ENCODE measurements around the gene CCDC88C.

DNA sequence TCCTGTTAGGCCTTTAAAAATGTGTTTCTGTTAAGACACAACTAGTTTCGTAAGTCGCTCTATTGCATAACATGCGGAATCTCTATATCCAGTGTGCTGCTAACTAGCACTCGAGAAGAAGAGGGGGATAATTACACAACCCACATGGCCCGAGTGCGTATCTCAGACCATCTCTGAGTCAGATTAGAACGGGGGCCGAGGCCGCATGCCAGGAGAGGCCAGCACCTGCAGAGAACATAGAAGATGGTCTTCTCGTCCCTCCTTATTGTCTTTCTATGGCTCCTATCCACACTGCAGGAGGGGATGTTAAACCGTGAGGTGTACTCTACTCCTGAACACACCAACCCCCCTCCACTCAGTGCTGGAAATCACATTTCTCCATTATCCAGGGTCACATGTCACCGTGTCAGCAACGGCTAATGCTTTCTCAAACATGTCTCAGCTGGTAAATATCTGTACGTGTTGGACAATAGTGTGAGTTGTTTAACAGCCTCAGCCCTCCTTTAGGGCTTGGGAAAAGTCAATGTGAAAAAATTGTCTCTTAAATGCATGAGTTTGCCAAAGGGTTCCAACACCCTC lies 56.3 kb downstream of the CCDC88C start:
- TF ChIP-seq POLR2A (IDR thresholded peaks at IDR 0.05): no peak
- TF ChIP-seq, protein P1, sequence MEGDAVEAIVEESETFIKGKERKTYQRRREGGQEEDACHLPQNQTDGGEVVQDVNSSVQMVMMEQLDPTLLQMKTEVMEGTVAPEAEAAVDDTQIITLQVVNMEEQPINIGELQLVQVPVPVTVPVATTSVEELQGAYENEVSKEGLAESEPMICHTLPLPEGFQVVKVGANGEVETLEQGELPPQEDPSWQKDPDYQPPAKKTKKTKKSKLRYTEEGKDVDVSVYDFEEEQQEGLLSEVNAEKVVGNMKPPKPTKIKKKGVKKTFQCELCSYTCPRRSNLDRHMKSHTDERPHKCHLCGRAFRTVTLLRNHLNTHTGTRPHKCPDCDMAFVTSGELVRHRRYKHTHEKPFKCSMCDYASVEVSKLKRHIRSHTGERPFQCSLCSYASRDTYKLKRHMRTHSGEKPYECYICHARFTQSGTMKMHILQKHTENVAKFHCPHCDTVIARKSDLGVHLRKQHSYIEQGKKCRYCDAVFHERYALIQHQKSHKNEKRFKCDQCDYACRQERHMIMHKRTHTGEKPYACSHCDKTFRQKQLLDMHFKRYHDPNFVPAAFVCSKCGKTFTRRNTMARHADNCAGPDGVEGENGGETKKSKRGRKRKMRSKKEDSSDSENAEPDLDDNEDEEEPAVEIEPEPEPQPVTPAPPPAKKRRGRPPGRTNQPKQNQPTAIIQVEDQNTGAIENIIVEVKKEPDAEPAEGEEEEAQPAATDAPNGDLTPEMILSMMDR (IDR thresholded peaks at IDR 0.05): no peak
